Motor neuron (in vitro differentiated cells): ENCODE measurements around the gene BCL7A. TPM values are rescaled to one million over a fixed set of nuclear protein-coding genes. Genes with fewer than 3 reads are reported as not detected.
"Not testable (repeated sequence)": the region's sequence is repeated elsewhere in the genome, so short reads cannot be mapped to it uniquely, and the experiment has no call there.

ENCODE experiments used
- ATAC-seq, 8 experiments: fragments of 200-7000 bp; cut with Tn5 transposase; replicated peaks in 6 of 8; 2 replicates each; pipeline ENCODE4 v1.8.0; 2021; ENCODE audit warnings: mild to moderate bottlenecking in 8 of 8, moderate library complexity in 8 of 8
- H3K27ac ChIP-seq, 2 donors: fragments of 250-450 bp; sonication (Bioruptor Pico); 2 replicates each; pipeline ENCODE4 v1.9.0; 2021; ENCODE audit warnings: antibody characterized with exemption in 2 of 2, mild to moderate bottlenecking in 2 of 2, moderate library complexity in 1 of 2
- H3K4me1 ChIP-seq, 2 donors: fragments of 250-450 bp; sonication (Bioruptor Pico); replicated peaks in 1 of 2; 2 replicates each; pipeline ENCODE4 v1.6.1; 2021; ENCODE audit warnings: antibody characterized with exemption in 2 of 2, mild to moderate bottlenecking in 2 of 2, moderate library complexity in 1 of 2
- H3K4me3 ChIP-seq, 5 donors: fragments of 250-450 bp; sonication (Bioruptor Pico); 2 replicates each; pipeline ENCODE4 v1.9.0; 2021; ENCODE audit warnings: antibody characterized with exemption in 5 of 5, mild to moderate bottlenecking in 5 of 5, moderate library complexity in 4 of 5
- WGBS, 10 experiments: fragments of 450-650 bp; shearing (Covaris generic); methylation state at CpG; one replicate each; pipeline ENCODE4 v1.0.0; 2022; 5-methylcytosine and 5-hydroxymethylcytosine counted together
- in situ Hi-C, 9 experiments: fragments of 400-800 bp; cut with MboI; loops; one replicate each; pipeline ENCODE4 v1.15.0; 2021; ENCODE audit warnings: low sequenced_read_pairs in 9 of 9, low pct_unique_long_range_greater_than_20kb in 2 of 9; ENCODE audit not compliant: unreplicated experiment in 9 of 9
- total RNA-seq, 8 experiments: library from RNA; unstranded; fragments of 300-600 nt; gene quantifications; 2 replicates each; pipeline versions ENCODE4 v1.2.3 to v1.2.4, GENCODE V29; 2022

The BCL7A gene
- total RNA-seq, 8 experiments from 2014 or later: 1.2 to 68.2 (median 28.2) TPM

DNA sequence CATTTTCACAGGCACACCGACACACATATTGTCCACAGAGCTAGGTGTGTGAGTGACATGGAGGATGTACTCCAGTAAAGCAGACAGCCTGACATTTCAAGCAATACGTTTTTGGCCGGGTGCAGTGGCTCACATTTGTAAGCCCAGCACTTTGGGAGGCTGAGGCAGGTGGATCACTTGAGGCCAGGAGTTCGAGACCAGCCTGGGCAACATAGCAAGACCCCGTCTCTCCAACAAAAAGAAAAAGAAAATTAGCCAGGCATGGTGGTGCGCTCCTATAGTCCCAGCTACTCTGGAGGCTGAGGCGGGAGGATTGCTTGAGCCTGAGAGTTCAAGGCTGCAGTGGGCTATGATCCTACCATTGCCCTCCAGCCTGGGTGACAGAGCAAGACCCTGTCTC lies 34.7 kb downstream of the BCL7A start:
- H3K4me3 ChIP-seq, H3K27ac ChIP-seq, ATAC-seq, H3K4me1 ChIP-seq: not testable (repeated sequence)
- in situ Hi-C loops: loop anchor here in 3 of 9 experiments (10.0 kb wide), 2 partner anchors 68 to 78 kb away; no protein-coding TSS in a partner anchor
- 93 to 100% (median 100%) methylated on average over 1 to 5 of the region's 7 CpGs; no CpG with 5 or more reads in 4 of the 10 experiments for WGBS, 10 experiments

DNA sequence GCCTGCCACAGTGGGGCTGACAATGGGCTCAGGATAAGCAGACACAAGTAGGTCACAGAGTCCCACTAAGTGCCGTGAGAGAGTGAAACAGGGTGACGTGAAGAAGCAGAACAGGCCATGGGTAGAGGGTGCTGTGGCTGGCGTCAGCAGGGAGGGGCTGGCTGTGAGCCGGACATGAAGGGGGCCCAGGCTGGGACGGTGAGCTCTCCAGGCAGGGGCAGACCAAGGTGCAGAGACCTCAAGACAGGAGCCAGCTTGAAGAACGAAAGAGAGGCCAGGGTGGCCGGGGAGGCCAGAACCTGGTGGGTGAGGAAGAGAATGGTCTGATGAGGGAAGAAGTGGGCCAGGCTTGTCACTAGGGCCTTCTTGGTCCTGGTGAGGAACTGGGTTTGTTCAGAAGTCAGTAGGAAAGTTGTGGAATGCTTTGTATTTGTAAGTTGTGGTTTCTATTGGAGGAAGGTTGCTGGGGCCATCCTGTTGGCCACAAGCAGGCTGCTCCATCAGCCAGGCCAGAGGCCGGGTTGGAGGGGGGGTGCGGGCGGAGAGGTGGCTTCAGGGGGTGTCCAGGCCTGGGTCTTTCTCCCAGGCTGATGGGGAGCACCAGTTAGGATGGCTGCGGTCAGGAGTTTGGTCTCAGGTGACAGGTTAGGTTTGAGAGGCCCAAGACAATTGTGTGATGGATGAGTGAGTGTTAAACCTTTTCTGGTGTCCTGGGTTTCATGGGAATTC lies 35.5 kb downstream of the BCL7A start:
- in situ Hi-C loops: loop anchor here in 3 of 9 experiments (10.0 kb wide), 2 partner anchors 68 to 78 kb away; no protein-coding TSS in a partner anchor
- no peaks in the 10 kb centered on the region for H3K4me1 ChIP-seq
- 88 to 100% (median 97%) methylated on average over 1 to 5 of the region's 11 CpGs; no CpG with 5 or more reads in 4 of the 10 experiments for WGBS, 10 experiments
- no peak overlapping the region for H3K4me3 ChIP-seq
- H3K27ac ChIP-seq: no peak overlapping the region
- no peak for ATAC-seq

DNA sequence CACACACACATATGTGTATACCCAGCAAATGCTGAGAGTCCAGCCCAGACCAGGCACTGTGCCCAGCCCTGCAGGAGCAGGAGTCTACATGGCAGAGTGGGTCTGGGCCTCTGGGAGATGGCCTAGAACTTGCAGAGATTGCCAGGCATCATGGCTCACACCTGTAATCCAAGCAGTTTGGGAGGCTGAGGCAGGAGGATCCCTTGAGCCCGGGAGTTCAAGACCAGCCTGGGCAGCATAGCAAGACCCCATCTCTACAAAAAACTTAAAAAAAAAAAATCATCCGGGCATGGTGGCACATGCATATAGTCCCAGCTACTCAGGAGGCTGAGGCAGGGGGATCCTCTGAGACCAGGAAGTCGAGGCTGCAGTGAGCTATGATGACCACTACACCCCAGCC lies 36.1 kb downstream of the BCL7A start:
- peaks cover 5 to 6% of the 10 kb centered on the region in 2 donors for H3K4me1 ChIP-seq
- H3K27ac ChIP-seq: no peak overlapping the region
- no peak for ATAC-seq
- no peak overlapping the region for H3K4me3 ChIP-seq
- in situ Hi-C loops: loop anchor here in 3 of 9 experiments (10.0 kb wide), 2 partner anchors 67 to 77 kb away; no protein-coding TSS in a partner anchor
- WGBS, 10 experiments: 70 to 100% (median 97%) methylated on average over 1 to 3 of the region's 3 CpGs; no CpG with 5 or more reads in 4 of the 10 experiments

DNA sequence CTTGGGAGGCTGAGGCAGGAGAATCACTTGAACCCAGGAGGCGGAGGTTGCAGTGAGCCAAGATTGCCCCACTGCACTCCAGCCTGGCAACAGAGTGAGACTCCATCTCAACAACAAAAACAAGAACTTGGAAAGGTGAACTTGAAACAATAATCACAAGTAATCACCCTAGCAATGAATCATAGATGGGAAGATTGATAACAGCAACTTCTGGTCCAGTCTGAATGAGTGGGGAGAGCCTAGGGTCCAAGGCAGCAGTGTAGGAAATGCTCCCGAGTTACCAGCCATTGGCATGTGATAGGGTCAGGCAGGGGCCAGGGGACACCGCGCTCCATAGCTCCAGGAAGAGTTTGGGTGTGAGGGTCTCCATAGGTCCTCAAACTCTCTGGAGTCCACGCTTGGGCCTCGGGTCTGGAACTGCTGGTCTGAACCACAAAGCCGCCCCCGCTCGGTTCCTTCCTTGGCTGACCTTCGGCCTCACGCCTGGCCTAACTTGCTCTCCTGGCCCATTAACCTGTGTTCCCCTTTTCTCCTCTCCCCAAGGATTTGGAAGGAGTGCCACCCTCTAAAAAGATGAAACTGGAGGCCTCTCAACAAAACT lies 37.0 kb downstream of the BCL7A start:
- H3K4me3 ChIP-seq: no peak overlapping the region
- 92 to 100% (median 100%) methylated on average over 1 to 10 of the region's 11 CpGs; no CpG with 5 or more reads in 5 of the 10 experiments for WGBS, 10 experiments
- H3K27ac ChIP-seq: no peak overlapping the region
- ATAC-seq: no peak
- in situ Hi-C loops: loop anchor here in 3 of 9 experiments (10.0 kb wide), 2 partner anchors 66 to 76 kb away; no protein-coding TSS in a partner anchor
- peaks cover 14 to 15% of the 10 kb centered on the region in 2 donors for H3K4me1 ChIP-seq

DNA sequence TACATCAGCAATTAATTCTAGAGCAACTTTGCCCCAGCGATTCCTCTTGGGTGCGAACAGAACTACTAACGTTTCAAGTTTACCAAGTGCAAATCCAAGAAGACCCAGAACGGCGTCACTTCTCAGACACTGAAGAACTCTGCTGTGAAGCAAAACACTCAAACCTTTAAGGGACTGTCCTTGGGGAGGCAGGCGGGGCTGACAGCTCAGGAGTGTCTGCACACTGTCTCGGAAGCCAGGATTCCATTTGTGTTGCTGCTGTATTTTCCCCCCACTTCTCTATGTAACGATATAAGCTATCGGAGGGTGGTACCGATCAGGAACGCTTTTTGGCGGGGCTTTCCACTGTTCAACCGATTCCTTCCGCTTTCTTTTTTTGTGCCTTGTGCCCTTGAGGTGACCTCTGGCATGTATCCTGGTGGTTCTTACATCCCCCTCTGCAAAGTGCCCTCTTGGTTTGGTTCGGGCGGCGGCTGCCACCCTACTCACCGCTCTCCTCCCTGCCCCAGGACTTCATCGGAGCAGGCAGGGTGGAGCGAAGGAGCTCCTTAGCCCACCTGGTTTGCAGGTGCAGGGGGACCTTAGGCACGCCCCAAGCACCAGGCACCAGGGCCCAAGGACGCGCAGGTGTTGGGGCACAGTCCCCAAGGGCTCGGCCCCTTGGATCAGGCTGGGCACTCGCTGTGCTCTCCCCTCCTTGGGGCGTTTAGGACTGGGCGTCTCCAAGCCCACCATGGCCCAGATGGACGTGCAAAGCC lies 37.7 kb downstream of the BCL7A start:
- no peak overlapping the region for H3K27ac ChIP-seq
- 88 to 100% (median 92%) methylated on average over 2 to 16 of the region's 28 CpGs; no CpG with 5 or more reads in 3 of the 10 experiments for WGBS, 10 experiments
- in situ Hi-C loops: loop anchor here in 3 of 9 experiments (10.0 kb wide), 2 partner anchors 65 to 75 kb away; no protein-coding TSS in a partner anchor
- H3K4me1 ChIP-seq: peaks cover 21 to 22% of the 10 kb centered on the region in 2 donors
- ATAC-seq: no peak
- no peak overlapping the region for H3K4me3 ChIP-seq

DNA sequence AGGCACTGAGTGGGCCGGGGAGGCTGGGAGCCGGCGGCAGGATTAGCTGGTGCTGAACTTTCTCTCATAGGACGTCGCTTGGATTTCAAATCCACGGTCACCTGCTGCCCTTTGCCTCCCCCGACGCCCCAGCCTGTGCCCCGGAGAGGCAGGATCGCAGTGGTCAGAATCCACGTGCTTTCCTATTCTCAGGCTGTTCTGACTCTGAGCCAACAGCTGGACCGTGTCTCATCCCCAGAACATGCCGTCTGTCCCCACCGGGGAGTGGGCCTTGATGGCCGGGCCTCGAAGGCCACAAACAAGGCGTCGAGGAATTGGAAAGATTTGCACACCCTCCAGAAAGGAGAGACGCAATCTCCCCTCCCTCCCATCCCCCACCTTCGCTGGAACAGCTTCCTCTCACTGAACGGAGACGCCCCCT lies 38.4 kb downstream of the BCL7A start:
- in situ Hi-C loops: no loop called here
- peaks cover 28 to 29% of the 10 kb centered on the region in 2 donors for H3K4me1 ChIP-seq
- H3K27ac ChIP-seq: no peak overlapping the region
- no peak for ATAC-seq
- 81 to 100% (median 89%) methylated on average over 2 to 10 of the region's 22 CpGs; no CpG with 5 or more reads in 7 of the 10 experiments for WGBS, 10 experiments
- no peak overlapping the region for H3K4me3 ChIP-seq

DNA sequence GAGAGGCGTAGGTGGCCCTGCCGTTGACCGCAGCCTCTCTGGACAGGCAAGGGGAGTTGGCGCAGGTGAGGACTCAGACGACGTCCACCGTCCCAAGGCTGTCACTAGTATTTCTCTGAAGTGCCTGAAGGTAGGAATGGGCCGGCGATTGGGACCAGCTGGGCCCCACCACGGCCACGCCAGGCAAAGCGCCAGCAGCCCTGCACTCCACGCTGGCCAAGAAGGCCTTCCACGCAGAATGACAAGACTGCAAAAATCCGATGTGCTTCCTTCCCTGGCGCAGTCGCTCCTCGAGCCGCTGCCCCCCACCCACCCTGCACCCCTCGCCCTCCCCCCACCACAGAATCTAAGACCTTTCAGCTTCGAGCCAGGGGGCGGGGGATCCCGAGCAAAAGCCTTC lies 39.6 kb downstream of the BCL7A start:
- H3K27ac ChIP-seq: no peak overlapping the region
- H3K4me1 ChIP-seq: peaks cover 36 to 39% of the 10 kb centered on the region in 2 donors
- no peak for ATAC-seq
- WGBS, 10 experiments: 90 to 100% (median 100%) methylated on average over 1 to 13 of the region's 23 CpGs; no CpG with 5 or more reads in 4 of the 10 experiments
- no peak overlapping the region for H3K4me3 ChIP-seq
- in situ Hi-C loops: no loop called here

DNA sequence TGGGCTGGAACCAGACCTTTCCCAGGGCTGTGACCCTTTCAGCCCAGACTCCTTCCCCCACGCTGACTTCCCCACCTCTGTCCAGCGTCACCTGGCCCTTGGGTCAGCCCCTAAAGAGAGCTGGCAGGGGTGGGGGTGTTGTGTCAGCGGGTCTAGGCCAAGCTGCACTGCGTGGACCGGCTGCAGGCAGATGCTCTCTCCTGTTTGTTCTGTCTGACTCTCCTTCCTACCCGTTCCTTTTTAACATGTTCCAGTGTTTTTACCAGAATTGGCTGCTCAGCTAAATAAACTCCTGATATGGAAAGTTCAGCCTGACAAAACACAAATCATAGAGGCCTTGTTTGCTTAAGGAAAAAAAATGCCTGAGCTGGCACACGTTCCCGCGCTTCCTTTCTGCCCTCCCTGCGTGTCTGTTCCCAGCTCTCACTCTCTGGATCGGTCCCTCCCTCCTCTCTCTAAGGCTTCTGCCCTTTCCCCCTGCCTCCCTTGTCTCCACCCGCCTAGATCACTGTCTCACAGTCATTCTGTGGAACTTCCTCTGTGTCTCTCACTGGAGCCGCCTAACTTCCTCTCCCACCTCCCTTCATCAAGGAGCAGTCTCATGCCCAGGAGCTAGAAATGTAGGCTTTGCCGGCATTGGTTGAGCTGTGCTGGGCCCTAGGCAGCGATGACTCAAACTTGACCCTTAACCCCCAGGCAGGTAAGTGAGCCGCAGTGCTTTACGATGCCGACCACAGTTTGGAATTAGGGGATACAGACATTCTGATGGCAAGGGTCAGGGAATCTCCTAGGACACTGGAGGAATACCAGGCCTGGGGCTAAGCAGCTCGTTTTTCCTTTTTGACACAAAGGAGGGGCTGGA lies 41.4 kb downstream of the BCL7A start:
- H3K4me3 ChIP-seq: no peak overlapping the region
- H3K27ac ChIP-seq: peak overlapping the region; percentile 37 to 92
- 0 to 67% (median 27%) methylated on average over 2 to 11 of the region's 19 CpGs; no CpG with 5 or more reads in 1 of the 10 experiments for WGBS, 10 experiments
- peak; percentile 22 to 69 (median 48) for ATAC-seq
- in situ Hi-C loops: no loop called here
- H3K4me1 ChIP-seq: peaks cover 41 to 45% of the 10 kb centered on the region in 2 donors

DNA sequence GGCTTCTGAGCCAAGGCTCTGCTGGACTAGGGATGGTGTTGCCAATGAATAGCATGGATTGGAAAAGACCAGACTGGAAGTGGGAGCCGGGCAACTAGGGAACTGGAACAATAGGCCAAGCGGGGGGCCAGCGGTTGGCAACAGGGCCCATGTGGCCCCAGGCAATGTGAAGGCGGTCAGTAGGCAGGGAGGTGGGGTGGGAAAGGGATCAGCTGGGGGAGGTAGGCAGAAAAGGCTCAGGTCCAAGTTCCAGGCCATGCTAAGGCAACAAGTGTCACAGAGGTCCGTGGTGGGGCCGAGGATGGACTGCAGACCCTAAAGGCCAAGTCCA lies 42.0 kb downstream of the BCL7A start:
- Histone ChIP-seq H3K4me3 (no peak overlapping the region), H3K4me1 (peaks cover 44 to 48% of the 10 kb centered on the region in 2 donors), H3K27ac (peak overlapping the region; percentile 37 to 92)
- in situ Hi-C loops: no loop called here
- ATAC-seq: peak in 3 of 8 experiments; percentile 1 to 35 (median 7)
- WGBS, 10 experiments: 20 to 90% (median 62%) methylated on average over 1 to 3 of the region's 6 CpGs; no CpG with 5 or more reads in 6 of the 10 experiments

DNA sequence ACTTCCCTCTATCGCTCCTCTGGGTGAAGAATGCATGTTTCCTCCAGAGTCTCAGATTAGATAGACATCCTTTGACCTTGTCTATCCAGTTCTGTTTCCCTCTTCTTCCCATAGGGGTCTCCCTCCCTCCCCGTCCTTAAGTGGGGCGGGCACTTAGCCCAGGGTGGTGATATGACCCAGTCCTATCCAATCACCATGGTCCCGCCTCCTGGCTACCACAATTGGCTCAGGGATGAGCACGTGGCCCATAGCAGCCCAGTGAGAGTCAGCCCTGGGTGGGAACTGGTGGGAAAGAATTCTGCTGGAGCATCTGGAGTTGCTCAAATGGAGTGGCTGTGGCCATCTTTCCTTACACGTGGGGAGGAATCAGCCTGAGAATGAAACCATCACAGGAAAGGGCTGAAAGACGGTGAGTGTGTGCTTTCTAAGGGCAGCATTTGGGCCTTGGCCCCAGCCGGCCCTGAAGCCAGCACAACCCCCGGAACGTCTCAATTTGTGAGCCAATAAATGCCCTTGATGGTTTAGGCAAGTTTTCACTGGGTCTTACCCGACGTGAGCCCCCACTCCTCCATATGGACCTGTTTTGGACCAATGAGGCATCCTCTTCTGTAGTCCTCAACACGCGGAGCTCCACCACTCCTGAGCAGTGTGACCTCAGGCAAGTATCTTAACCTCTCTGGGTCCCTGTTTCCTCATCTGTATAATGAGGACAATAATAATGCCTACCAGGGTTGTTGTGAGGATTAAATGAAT lies 42.5 kb downstream of the BCL7A start:
- ATAC-seq: peak; percentile 62 to 94 (median 88)
- in situ Hi-C loops: no loop called here
- 10 to 100% (median 40%) methylated on average over 1 to 2 of the region's 14 CpGs; no CpG with 5 or more reads in 4 of the 10 experiments for WGBS, 10 experiments
- Histone ChIP-seq H3K4me1 (peaks cover 44 to 48% of the 10 kb centered on the region in 2 donors), H3K27ac (peak overlapping the region; percentile 84 to 92), H3K4me3 (peak overlapping the region; percentile 4 to 30 (median 20))

DNA sequence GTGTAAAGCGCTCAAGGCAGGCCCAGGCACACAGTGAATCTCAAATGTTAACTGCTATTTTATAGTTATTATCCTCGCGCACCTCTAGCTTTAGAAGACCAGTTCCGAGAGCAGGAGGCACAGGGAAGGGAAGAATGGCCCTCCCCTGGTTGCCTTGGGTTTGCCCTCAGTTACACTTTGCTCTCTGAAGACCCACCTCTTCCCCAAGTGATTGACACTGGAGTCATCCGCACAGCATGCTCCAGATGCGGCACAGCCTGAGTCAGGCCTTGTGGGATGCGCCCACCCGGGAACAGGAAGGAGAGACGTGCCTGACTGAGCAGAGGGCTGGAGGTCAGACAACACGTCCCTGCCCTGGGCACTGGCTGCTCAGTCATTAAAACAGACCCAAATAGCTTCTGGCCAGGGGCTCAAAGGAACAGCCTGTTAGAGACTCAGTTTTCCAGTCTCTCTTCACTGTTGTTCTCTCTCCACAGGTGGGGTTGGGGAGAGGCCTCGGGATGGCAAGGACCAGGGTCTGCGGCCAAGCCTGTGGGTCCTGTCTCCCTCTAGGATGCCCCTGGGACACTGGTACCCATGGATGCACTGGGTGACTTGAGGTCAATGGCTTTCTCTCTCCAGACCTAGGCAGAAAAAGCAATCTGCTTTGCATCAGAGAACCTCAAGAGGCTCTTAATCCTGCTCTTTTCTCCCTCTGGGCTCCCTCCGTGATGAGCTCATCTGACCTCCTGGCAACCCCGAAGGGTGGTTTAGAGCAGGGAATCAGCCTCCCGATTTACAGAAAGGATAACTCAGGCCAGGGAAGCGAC lies 43.3 kb downstream of the BCL7A start:
- Histone ChIP-seq H3K4me3 (peak overlapping the region in 4 of 5 donors; percentile 12 to 30 (median 25)), H3K27ac (peak overlapping the region; percentile 84 to 92), H3K4me1 (peaks cover 44 to 48% of the 10 kb centered on the region in 2 donors)
- WGBS, 10 experiments: 13 to 100% (median 55%) methylated on average over 1 to 9 of the region's 16 CpGs; no CpG with 5 or more reads in 4 of the 10 experiments
- ATAC-seq: peak in 7 of 8 experiments; percentile 54 to 80 (median 74)
- in situ Hi-C loops: no loop called here
